A204.1 (cell line): ENCODE measurements around the gene KDSR.

ENCODE experiments used
- FAIRE-seq: peaks from 2 replicates; lab custom pipeline; 2012; peaks lifted over from hg19 to GRCh38; lab: Jason Lieb, UNC

The KDSR gene

GRCh38 chr18:63282793-63283192 lies 84.2 kb downstream of the KDSR start:
- no peak for FAIRE-seq
